GM21576 (cell line): ENCODE measurements around the gene CCM2L.

Experiments used
- ATAC-seq: cut with Tn5 transposase; IDR thresholded peaks from one replicate; pipeline ENCODE4 v1.9.1; 2021; ENCODE audit warnings: mild to moderate bottlenecking, moderate library complexity; ENCODE audit not compliant: unreplicated experiment

CCM2L gene

GRCh38 chr20:32010101-32010500, at the start of gene CCM2L:
TSS of gene CCM2L (plus strand) at chr20:32010438. CDS start at chr20:32010455, 17 bp downstream.
- no peak for ATAC-seq

DNA sequence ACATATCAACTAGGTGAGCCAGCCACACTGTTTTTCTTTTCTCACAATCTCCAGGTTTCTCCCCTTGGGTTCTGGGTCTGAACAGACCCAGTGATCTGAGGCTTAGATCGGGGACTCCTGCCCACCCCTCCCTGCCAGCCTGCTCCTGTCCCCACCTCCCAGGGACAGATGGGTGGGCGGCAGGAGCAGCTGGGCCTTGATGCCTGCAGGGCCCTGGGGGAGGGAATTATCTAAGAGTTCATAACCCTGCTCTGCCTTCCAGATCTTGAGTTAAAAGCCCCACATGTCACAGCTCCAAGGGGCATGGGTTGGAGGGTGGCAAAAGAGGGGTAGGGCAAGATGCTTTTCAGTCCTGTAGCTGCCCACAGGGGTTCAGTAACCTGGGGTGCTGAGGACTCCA, 47.5 kb upstream of the CCM2L start:
- no peak for ATAC-seq

DNA sequence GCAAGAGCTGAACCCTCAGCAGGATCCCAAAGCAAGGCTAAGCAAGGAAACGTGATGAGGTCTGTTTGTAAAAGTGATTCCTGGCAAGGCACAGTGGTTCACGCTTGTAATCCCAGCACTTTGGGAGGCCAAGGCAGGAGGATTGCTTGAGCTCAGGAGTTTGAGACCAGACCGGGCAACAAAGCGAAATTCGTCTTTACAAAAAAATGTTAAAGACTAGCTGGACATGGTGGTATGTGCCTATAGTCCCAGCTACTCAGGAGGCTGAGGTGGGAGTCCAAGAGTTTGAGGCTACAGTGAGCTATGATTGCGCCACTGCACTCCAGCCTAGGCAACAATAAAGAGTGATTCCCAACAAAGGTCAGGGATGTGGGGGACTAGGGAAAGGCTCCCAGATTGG, 46.3 kb upstream of the CCM2L start:
- ATAC-seq = no peak

DNA sequence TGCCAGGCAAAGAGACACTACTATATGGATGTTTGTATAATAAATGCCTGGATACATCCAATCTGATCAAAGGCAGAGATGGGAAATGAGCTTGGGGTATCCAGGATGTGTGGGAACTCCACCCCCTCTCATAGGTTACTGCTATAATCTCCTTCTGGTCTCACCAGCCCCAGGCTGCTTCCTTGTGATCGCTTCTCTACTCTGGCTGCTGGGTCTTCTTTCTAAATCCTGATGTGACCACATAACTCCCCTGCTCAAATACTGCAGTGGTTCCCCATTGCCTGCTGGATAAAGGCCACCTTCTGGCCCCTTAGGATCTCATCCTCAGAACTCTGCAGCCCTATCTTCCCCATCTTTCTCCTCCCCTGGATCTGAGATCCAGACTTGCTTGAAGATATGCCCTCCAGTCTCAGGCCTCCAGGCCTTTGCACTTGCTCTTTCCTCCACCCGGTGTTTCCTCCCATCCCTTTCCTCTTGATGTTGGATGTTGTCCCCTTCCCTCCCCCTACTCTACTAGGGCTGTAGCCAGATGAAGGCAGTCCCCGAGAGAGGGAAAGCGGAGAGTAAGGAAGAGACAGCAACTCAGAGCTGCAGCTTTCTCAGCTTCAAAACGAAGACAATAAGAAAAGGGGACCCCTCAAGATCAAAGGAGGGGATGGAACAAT, 43.1 kb upstream of the CCM2L start:
- no peak for ATAC-seq

GRCh38 chr20:31967830-31968249, 42.4 kb upstream of the CCM2L start, which contains the start of gene XKR7:
TSS of gene XKR7 (plus strand) at chr20:31968151. CDS start at chr20:31968176, 25 bp downstream.
- no peak for ATAC-seq

GRCh38 chr20:31968291-31969126, 41.7 kb upstream of the CCM2L start:
- no peak for ATAC-seq

GRCh38 chr20:31969991-31970390, 40.2 kb upstream of the CCM2L start:
- no peak for ATAC-seq

DNA sequence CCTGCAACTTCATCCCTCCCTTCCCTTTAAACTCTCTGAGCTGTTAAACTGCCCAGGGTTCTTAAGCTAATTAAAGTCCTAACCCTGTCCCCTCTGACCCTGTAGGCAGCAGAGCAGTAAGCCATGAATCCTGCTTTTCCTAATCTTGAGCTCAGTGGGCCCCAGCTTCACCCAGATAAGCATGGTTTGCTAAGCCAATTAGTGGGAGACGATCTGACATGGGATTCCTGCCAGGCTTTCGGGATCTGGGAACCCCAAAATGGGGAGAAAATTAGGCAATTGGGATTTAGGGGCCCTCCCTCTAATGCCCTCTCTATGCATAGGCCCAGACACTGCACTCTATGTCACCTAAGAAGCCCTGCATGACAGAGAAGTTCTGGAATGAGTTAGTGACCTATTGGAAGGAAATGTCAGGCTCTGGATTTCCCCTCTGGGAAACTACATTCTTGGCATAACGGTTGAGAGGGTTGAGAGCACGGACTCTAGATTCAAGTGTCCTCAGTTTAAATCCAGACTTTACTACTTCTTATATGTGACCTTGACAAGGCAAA, 37.7 kb upstream of the CCM2L start:
- no peak for ATAC-seq

DNA sequence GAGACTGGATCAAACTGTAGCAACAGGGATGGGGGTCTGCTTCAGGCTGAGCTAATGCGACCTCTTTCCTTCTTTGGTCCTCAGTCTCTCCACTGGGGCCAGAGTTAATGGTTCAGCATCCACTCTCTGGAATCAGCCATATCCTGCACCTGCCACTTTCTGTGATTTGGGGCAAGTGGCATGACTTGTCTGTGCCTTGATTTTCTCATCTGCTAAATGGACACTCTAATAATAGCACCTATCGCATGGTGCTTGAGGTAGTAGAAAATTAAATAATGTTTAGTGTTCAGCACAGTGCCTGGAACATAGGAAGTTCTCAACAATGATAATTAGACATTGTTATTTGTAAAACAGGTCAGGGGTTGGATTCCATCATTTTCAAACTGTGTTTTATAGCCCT, 35.9 kb upstream of the CCM2L start:
- ATAC-seq = no peak

DNA sequence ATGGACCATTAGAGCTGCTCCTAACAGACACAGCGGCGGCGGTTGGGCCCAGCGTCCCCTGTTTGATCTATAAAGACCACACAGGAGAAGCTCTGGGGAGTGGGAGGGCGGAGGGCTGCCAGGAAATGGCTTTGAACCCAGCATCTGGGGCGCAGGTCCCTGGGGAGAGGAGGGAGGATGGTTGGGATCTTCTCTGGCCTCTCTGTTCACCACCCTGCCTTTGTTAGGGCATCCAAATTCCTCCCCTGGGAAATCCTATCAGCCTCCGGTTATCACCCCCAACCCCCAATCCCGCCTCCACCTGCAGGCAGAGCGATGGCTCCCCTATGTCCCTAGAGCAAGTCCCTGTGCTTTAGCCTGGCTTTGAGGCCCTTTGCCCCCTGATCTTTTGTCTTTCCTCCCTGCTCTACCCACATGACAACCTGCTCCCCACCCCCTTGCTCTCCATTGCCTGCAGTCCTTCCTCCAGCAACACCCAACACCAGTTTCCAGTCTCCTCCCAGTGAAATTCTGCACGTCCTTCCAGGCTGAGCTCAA, 35.2 kb upstream of the CCM2L start:
- ATAC-seq = no peak

DNA sequence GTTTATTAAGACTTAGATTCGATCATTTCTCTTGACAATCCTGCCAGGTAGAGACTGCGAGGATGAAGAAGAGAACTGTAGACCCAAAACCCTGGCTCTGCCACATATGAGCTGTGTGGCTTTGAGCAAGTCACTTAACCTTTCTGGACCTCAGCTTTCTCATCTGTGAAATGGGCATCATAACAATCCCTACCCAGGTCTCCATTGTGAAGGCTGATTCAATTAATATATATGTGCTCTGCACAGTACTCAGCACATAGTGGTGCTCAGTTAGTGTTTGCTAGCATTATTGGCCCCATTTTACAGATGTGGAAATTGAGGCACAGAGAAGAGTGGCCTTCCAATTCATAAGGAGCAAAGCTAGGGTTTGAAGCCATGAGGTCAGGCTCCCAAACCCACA, 34.4 kb upstream of the CCM2L start:
- no peak for ATAC-seq

- ATAC-seq = no peak
These were observed 33.2 kb upstream of the CCM2L start for GRCh38 chr20:31977080-31977479.

- no peak for ATAC-seq
These were observed 30.4 kb upstream of the CCM2L start for GRCh38 chr20:31979713-31980426.

- no peak for ATAC-seq
These were observed 28.5 kb upstream of the CCM2L start for GRCh38 chr20:31981784-31982183.

DNA sequence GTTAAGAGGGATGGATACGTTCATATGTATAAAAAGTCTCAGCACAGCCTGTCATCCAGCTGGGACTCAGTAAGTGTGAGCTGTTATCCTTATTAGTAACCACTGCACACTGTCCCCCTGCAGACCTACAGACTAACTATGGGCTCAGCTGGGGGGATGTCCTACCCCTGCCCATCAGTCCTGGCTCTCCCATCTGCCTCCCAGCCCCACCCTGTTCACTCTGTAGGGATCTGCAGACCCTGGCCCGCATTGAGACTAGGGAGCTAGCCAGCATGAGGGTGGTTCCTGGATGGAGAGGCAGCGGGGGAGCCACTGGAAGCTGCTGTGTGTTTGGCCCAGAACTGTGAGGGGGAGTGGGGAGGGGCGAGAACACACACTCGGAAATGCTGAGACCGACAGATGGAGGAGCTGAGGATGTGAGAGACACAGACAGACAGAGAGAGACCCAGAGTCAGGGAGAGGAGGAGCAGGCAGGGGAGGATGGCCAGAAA, 25.2 kb upstream of the CCM2L start:
- ATAC-seq = no peak

DNA sequence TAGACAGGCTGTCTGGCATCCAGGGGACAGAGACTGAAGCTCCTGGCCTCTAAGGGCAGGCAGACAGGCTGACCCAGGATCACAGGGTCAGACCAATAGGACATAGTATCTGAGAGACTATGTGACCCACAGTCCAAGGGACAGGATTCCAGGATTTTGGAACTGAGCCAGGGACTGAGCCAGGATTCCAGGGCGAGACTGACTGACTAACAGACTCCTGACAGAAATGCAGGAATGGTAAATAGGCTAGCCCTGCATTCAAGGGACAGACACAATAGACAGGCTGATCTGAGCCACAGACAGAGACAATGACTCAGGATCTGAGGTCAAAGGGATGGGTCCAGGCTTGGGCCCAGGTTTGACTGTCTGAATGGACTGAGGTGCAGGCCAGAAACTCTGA, 22.5 kb upstream of the CCM2L start:
- no peak for ATAC-seq

DNA sequence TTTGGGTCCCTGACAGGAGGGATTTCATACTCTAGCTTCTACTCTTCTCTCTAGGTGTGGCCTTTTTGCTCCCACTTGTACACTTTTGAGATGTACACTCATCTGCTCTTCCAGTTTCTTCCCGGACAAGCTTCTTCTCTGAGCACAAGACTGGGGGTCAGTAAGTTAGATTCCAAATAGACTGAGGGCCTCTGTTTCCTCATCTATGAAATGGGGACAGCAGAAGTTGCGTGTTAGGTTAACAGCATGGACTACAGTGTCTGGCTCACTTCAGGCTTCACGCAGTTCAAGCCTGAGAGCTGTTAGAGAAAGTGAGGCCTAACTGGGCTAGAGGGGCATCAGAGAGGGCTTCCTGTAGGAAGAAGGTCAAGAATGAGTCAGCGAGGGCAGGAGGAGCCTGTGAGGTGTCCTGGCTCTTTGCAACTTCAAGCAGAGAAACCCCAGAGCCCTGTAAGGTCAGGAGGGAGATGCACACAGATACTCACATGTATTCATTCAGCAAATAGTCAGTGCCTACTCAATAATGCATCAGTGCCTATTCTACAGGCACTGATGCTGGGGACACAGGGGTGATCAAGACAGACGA, 21.7 kb upstream of the CCM2L start:
- ATAC-seq = no peak

- no peak for ATAC-seq
These were observed 21.1 kb upstream of the CCM2L start for GRCh38 chr20:31989030-31989645.

DNA sequence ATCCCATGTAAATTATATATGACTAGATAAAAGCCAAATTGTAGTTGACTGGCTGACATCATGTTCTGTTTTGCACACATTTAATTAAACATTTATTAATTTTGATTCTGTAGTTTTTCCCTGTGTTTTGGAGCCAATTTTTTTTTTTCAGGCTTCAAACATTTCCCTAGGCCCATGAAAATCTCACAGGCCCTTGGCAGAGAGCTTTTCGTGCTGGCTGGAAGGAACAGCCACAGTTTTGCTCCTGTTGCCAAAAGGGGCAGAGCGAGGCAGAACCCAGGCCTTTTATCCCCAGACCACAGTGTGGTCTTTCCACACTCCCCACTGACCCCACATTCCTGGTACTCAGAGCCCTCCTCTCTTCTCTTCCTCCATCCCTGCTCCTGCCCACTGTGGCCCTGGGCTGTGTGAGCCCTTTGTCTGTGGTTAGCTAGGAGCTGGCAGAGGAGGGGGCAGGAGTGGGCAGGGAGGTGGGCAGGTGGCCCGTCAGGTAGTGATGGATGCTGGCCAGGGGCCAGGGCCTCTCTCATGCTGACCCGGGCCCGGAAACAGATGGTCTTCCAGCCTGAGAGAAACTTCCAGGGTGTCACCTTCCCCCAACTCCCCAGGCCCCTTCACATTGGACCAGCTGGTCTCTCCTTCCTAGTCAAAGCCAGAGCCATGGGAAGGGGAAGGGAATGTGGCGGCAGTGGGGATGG, 19.4 kb upstream of the CCM2L start:
- ATAC-seq = no peak

- ATAC-seq = no peak
These were observed 18.9 kb upstream of the CCM2L start for GRCh38 chr20:31991339-31991705.
